Ovary (tissue), 9 donors: ENCODE measurements around the gene KCNMA1. TPM values are rescaled to one million over a fixed set of nuclear protein-coding genes. Genes with fewer than 3 reads are reported as not detected.

ENCODE experiments used
- DNase-seq, 5 donors: peaks; one replicate each; pipeline ENCODE4 v3.0.0-alpha.2; 2019 to 2020
- H3K27ac ChIP-seq, 2 donors: fragments of 200-600 bp; one replicate each; pipeline versions ENCODE4 v1.5.1 to v1.8.0; 2019 to 2022
- H3K27me3 ChIP-seq: fragments of 200-600 bp; one replicate; pipeline ENCODE4 v1.8.0; 2022
- H3K36me3 ChIP-seq: fragments of 200-600 bp; sonication (generic); one replicate; pipeline ENCODE4 v1.5.1; 2019
- H3K4me1 ChIP-seq: one replicate; pipeline ENCODE4 v1.8.1; 2013; ENCODE audit warnings: mild to moderate bottlenecking, moderate library complexity; ENCODE audit not compliant: insufficient read depth
- H3K4me3 ChIP-seq: fragments of 200-600 bp; sonication (generic); one replicate; pipeline ENCODE4 v1.5.1; 2017
- H3K9me3 ChIP-seq, 2 donors: fragments of 200-600 bp in 1 of 2; sonication (generic) in 1 of 2; one replicate each; pipeline versions ENCODE4 v1.5.1 to v1.8.1; 2013 to 2019; ENCODE audit warnings: mild to moderate bottlenecking in 1 of 2, moderate library complexity in 1 of 2
- EP300 ChIP-seq: sonication (generic); formaldehyde crosslinking; IDR thresholded peaks from one replicate; pipeline ENCODE4 v1.6.1; 2017; ENCODE audit warnings: antibody characterized with exemption
- POLR2A ChIP-seq: fragments of 450-650 bp; IDR thresholded peaks from one replicate; pipeline ENCODE4 v1.6.1; 2017; ENCODE audit warnings: antibody characterized with exemption, mild to moderate bottlenecking, moderate library complexity
- WGBS, 3 donors: extraction: QIAGEN DNeasy Blood & Tissue Kit in 1 of 3; methylation state at CpG; one replicate each; pipeline versions ENCODE4 v1.1.5 to v1.1.7; 2013 to 2017; 5-methylcytosine and 5-hydroxymethylcytosine counted together
- intact Hi-C, 4 donors: fragments of 100-400 bp; cut with DNase I; formaldehyde crosslinking; loops; one replicate each; pipeline versions ENCODE4 v1.11.0 to v1.15.1; 2022 to 2023
- polyA plus RNA-seq, 2 donors: library from polyadenylated mRNA; stranded (reverse); fragments of 200-250 nt in 1 of 2; fragments of 350-450 nt in 1 of 2; fragmentation: Illumina TruSeq in 1 of 2; extraction: RNeasy Lipid Tissue Mini Kit (QIAGEN cat#74804) in 1 of 2; gene quantifications; one replicate each; pipeline ENCODE4 v1.2.3, GENCODE V29; 2013 to 2014
- total RNA-seq, 7 donors: library from RNA; depleted of rRNA in 2 of 7; stranded (reverse); fragments of >200 nt in 2 of 7; fragmentation: NEBNext Ultra II Directional in 3 of 7; extraction: Animal tissue kit (Norgen Biotek cat#: 25700) in 3 of 7; gene quantifications; one replicate each; pipeline versions ENCODE4 v1.1.0 to v1.2.4, GENCODE V29; 2016 to 2023
- TF ChIP-seq, protein P1 (sequence below), 3 donors: fragments of 450-650 bp in 2 of 3; fragments of 200-600 bp in 1 of 3; IDR thresholded peaks; one replicate each; pipeline versions ENCODE4 v1.5.1 to v1.8.0; 2016 to 2022; ENCODE audit warnings: antibody characterized with exemption in 3 of 3, mild to moderate bottlenecking in 1 of 3
- donor health status: DM: no; HTN: no; CAD: no; lungs with moderate emphysema.
- donor health status: DM: no; HTN: no; CAD: no.
- donor health status: Bipolar disorder and iron deficiency.
- donor health status: DM: yes; HTN: yes; CAD: no.
- donor health status: DM: no; HTN: no; CAD: no.
- donor health status: DM: yes; HTN: yes; CAD: no.

The KCNMA1 gene
- total and polyA plus RNA-seq, 9 donors, result 7.0 to 83.8 (median 25.1) TPM

- no peak for DNase-seq
- intact Hi-C loops, result no loop called here
- WGBS, 3 donors, result 93 to 94% (median 94%) methylated on average over 3 of the region's 3 CpGs
- H3K9me3 ChIP-seq, result no peaks in the 10 kb centered on the region
- no peaks in the 10 kb centered on the region for H3K27me3 ChIP-seq
- H3K4me3 ChIP-seq, result no peak overlapping the region
- H3K4me1 ChIP-seq, result no peaks in the 10 kb centered on the region
- no peaks in the 10 kb centered on the region for H3K36me3 ChIP-seq
- TF ChIP-seq, protein P1, sequence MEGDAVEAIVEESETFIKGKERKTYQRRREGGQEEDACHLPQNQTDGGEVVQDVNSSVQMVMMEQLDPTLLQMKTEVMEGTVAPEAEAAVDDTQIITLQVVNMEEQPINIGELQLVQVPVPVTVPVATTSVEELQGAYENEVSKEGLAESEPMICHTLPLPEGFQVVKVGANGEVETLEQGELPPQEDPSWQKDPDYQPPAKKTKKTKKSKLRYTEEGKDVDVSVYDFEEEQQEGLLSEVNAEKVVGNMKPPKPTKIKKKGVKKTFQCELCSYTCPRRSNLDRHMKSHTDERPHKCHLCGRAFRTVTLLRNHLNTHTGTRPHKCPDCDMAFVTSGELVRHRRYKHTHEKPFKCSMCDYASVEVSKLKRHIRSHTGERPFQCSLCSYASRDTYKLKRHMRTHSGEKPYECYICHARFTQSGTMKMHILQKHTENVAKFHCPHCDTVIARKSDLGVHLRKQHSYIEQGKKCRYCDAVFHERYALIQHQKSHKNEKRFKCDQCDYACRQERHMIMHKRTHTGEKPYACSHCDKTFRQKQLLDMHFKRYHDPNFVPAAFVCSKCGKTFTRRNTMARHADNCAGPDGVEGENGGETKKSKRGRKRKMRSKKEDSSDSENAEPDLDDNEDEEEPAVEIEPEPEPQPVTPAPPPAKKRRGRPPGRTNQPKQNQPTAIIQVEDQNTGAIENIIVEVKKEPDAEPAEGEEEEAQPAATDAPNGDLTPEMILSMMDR (IDR thresholded peaks at IDR 0.05), result no peak
- TF ChIP-seq POLR2A (no peak), EP300 (no peak)
- no peak overlapping the region for H3K27ac ChIP-seq
Measured at GRCh38 chr10:77049146-77049545, 588.5 kb downstream of the KCNMA1 start.

GRCh38 chr10:77045085-77045484 lies 592.5 kb downstream of the KCNMA1 start:
- H3K4me1 ChIP-seq, result no peaks in the 10 kb centered on the region

DNA sequence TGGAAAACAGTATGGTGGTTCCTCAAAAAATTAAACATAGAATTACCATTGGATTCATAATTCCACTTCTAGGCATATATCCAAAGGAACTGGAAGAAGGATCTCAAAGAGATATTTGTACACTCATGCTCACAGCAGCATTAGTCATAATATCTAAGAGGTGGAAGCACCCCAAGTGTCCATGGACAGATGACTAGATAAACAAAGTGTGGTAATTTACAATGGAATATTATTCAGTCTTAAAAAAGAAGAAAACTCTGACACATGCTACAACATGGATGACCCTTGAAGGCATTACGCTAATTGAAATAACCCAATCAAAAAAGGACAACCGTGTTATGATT lies 594.2 kb downstream of the KCNMA1 start:
- WGBS, 3 donors, result 96 to 98% (median 97%) methylated on average over 2 of the region's 2 CpGs
- Histone ChIP-seq H3K27me3 (no peaks in the 10 kb centered on the region), H3K9me3 (no peaks in the 10 kb centered on the region), H3K4me3 (no peak overlapping the region), H3K4me1 (no peaks in the 10 kb centered on the region), H3K27ac (no peak overlapping the region), H3K36me3 (no peaks in the 10 kb centered on the region)
- TF ChIP-seq EP300 (no peak), POLR2A (no peak)
- TF ChIP-seq, protein P1 (IDR thresholded peaks at IDR 0.05), result no peak
- no peak for DNase-seq
- intact Hi-C loops, result no loop called here

More at GRCh38 chr10:77045085-77045484, 592.5 kb downstream of the KCNMA1 start:
- no peak for DNase-seq
- Histone ChIP-seq H3K36me3 (no peaks in the 10 kb centered on the region), H3K4me3 (no peak overlapping the region), H3K9me3 (no peaks in the 10 kb centered on the region), H3K27ac (no peak overlapping the region), H3K27me3 (no peaks in the 10 kb centered on the region)
- TF ChIP-seq, protein P1 (IDR thresholded peaks at IDR 0.05), result no peak
- TF ChIP-seq POLR2A (no peak), EP300 (no peak)
- 80 to 88% (median 85%) methylated on average over 2 of the region's 2 CpGs for WGBS, 3 donors
- intact Hi-C loops, result no loop called here

DNA sequence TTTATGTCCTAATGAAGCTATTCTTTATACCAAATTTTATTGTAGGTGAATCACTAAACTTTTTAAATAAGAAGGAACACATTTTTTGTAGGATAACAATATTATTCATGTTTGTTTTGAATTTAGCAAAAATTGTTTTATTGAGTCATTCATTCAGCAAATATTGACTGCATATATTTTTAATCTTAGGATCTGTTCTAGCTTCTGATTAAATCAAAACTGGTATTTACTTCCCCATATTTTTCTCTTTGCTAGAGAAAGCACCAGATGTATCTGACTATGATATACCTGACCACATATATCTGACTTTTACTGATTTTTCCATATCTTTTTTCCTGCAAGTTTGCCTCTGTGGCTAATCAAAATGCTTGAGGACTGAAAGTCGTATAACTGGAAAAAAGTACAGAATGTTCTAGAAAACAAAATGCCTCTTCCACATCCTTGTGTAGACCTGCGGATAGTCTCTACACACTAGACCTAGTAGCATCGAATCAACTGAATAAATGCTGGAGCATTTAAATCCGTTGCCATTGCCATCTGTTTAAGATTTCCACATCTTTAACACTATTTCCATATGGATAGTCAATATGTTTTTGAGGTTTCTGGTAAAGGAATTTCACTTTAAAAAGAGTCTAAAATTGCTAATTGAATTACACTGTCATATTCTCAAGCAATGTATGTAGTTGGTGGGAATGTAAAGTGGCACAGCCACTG lies 594.7 kb downstream of the KCNMA1 start:
- Histone ChIP-seq H3K27me3 (no peaks in the 10 kb centered on the region), H3K9me3 (no peaks in the 10 kb centered on the region), H3K36me3 (no peaks in the 10 kb centered on the region), H3K4me1 (no peaks in the 10 kb centered on the region), H3K27ac (no peak overlapping the region), H3K4me3 (no peak overlapping the region)
- 91 to 95% (median 94%) methylated on average over 4 of the region's 4 CpGs for WGBS, 3 donors
- TF ChIP-seq EP300 (no peak), POLR2A (no peak)
- TF ChIP-seq, protein P1 (IDR thresholded peaks at IDR 0.05), result no peak
- DNase-seq, result no peak
- intact Hi-C loops, result no loop called here
